Caki2 (cell line): ENCODE data around the gene ATP2A3. TPM values are rescaled to one million over a fixed set of nuclear protein-coding genes. Genes with fewer than 3 reads are reported as not detected.

Source experiments
- DNase-seq: peaks from one replicate; pipeline ENCODE4 v3.0.0-alpha.2; 2015; ENCODE audit warnings: low read depth
- in situ Hi-C: cut with HindIII; loops from 2 replicates; pipeline ENCODE4 v1.10.0; 2016; ENCODE audit warnings: low sequenced_read_pairs, low pct_unique_long_range_greater_than_20kb, mixed read lengths
- total RNA-seq: library from RNA; depleted of rRNA; stranded (reverse); fragments of >200 nt; shearing (Covaris generic); gene quantifications from 2 replicates; pipeline ENCODE4 v1.2.3, GENCODE V29; 2014; ENCODE audit warnings: low replicate concordance

Gene ATP2A3
- total RNA-seq, 1 experiment from 2014 or later: 7.7 TPM

DNA sequence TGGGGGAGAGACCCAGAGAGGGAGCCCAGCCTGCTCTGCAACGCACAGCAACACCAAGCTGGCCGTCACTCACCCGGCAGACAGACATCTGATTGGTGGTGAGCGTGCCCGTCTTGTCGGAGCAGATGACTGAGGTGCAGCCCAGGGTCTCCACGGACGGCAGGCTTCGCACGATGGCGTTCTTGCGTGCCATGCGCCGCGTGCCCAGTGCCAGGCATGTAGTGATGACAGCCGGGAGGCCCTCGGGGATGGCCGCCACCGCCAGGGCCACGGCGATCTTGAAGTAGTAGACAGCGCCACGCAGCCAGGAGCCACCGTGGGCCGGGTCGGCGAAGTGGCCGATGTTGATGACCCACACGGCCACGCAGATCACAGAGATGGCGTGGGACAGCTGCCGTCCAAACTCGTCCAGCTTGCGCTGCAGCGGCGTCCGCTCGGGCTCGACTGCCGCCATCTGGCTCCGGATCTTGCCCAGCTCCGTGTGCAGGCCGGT, 16.9 kb downstream of the ATP2A3 start:
- no peak for DNase-seq
- in situ Hi-C loops: no loop called here

DNA sequence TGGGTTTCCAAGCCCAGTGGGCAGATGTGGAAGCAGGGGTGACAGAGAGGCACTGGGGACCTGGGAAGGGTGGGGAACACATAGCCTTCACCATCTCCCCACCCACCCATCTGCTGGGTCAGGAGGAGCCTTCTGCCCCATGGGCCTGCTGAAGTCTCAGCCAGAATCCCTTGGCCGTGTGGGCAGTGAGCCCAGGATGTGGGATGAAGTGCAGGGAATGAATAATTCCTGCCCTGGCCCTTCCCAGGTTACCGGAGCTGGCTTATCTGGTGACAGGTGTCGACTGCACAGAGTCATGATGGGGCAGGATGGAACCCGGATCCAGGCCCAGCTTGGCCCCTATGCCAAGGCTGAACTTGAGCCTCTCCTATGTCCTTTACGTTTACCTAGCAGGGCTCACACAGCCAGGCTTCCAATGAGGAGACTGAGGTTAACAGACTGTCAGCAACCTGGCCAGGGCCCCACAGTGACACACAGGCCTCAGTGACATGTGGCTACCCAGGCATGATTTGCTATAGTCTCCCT, 17.5 kb downstream of the ATP2A3 start:
- no peak for DNase-seq
- in situ Hi-C loops: no loop called here

DNA sequence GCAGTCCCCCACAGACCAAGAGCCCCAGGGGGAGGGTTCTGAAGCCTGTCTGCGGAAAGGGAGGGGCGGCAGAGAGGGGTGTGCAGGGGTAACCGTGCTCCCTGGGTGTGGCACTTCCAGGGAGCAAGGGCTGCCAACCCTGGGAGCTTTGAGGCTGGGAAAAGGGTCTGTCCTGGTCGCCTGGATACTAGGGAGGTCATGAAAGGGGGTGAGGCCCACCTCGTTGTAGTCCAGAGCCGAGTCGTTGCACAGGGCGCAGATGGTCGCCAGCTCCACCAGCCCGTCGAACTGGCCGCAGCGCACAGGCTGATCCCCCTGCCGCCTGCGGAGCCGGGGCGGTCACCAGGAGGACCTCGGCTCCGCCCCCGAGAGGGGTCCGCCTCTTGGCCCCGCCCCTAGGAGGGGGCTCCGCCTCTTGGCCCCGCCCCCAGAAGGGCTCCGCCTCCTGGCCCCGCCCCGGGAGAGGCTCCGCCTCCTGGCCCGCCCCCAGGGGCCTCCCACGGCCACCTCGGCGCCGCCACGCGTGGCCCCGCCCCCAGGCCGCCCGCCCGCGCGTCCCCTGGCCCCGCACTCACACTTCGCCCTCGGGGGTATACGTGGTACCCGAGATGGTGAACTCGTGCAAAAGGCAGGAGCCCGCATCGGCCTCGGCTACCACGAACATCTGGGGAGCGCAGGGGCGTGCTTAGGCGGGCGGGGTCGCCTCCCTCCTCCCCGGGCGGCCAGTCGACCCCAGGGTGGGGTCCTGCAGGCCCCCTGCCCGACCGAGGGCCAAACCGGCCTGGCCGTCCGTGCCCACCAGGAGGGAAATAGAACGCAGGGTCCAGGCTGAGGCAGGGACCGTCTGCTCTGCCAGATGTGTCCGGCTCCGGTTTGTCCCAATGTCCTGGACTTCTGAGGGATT, 19.5 kb downstream of the ATP2A3 start:
- in situ Hi-C loops: no loop called here
- peak; percentile 12 for DNase-seq

DNA sequence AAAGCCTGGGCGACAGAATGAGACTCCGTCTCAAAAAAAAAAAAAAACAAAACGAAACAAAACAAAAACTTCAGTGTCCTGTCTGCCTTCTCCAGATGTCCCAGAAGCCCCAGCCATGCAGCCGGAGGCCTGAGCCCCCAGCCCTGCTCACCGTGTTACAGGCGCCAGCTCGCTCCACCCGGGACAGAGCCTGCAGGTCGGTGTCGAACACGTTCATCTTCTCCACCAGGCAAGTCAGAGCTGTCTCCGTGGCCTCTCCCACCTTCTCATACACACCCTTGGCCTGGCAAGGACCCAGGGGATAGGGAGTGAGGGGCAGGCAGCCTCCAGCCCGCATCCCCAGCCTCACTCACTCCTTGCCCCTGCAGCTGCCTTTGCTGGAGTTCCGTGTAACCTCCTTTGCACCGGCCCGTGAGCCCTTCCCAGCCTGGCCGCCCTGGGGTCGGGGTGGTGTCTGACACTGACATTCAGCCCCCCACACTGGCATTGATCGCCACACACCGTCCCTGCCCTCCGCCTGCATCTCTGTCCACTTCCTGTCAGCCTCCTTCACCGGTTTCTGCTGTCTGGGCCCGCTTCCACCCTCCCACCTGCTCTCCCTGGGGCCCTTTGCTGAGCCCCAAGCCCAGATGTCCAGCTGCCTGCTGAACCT, 20.9 kb downstream of the ATP2A3 start:
- in situ Hi-C loops: no loop called here
- no peak for DNase-seq

DNA sequence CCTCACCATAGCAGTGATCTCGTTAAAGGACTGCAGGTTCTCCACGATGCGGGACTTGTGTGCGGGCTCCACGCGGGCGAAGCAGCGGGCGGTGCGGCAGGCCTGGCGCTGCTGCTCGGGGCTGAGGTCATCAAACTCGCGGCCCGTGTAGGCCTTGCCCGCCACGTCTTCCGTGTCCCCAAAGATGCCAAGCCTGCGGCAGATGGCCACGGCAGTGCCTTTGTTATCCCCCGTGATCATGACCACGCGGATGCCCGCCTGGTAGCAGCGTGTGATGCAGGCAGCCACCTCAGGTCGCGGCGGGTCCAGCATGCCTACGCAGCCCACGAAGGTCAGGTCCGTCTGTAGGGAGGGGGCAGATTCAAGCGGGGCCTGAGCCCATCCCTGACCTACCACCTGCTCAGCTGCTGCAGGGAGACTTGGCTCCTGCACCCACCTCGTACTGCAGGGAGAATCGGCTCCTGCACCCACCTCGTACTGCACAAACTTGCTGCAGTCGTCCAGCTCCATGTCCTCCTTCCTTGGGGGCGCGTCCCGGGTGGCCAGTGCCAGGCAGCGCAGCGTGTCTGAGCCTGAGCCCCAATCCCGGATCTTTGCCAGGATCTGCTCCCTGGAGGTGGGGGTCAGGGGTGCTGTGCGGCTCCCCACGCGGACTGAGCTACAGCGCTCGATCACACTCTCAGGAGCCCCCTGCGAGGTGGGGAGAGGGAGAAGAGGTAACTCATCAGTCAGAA, 23.1 kb downstream of the ATP2A3 start:
- DNase-seq: no peak
- in situ Hi-C loops: no loop called here

DNA sequence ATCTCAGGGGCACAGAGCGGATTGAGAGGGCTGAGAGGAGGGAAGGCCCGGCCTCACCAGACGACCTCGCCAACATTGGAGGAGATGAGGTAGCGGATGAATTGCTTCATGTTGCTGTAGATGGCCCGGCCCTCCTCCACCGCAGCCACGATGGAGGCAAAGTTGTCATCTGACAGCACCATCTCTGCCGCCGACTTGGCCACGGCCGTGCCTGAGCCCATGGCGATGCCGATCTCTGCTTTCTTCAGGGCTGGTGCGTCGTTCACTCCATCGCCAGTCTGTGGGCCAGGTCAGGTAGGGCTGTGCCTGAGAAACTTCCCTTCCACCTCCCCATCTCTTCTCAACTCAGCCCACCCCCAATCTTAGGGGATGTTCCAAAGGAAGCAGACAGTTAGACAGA, 26.9 kb downstream of the ATP2A3 start:
- no peak for DNase-seq
- in situ Hi-C loops: no loop called here

DNA sequence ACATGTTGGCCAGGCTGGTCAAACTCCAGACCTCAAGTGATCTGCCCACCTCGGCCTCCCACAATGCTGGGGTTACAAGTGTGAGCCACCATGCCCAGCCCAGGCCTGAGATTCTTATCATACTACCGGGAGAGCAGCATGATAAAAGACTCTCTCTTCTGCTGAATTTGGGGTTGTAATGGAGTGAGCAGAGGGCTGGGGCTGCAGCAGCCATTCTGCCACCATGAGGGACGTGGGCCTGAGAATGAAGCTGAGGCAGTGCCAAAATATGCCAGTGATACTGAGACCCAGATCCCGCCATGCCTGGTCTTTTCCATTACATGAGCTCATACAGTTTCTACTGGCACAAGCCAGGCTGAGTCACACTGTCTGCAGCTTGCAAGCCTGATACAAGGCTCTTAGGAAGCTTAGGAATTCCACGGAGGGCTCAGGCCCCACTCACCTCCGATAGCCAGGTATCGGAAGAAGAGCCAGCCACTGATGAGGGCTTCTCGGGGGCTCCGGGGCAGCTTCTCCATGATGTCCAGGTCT, 28.3 kb downstream of the ATP2A3 start:
- DNase-seq: no peak
- in situ Hi-C loops: no loop called here

DNA sequence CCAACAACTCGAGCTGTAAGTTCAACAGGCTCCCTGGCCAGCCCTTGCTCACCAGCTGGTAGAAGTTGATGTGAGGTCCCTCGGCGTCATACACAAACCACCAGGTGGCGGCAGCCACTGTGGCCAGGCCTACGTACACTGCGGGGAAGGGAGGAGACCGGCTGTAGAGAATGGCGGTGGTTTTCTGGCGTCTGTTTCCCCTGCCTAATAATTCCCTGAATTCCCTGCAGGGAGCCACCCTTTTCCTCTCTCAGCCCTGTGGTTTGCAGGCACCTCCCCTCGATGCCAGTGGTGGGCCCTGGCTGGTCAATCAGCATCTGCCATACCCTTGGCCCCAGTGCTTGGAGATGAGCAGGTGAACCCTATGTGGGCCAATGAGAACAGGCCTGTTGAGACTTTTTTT, 29.1 kb downstream of the ATP2A3 start:
- in situ Hi-C loops: no loop called here
- peak; percentile 8 for DNase-seq

DNA sequence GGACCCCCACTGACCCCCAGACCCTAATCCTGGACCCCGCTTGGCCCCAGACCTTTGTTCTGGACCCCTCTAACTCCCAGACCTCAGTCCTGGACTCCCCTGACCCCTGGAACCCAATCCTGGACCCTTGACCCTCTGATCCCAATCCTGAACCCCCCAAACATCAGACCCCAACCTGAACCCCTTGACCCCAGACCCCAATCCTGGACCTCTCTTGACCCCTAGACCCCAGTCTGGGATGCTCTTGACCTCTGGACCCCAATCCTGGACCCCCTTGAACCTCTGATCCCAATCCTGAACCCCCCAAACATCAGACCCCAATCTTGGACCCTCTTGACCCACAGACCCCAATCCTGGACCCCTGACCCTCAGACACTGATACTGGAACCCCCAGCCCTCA, 34.5 kb downstream of the ATP2A3 start:
- in situ Hi-C loops: no loop called here
- DNase-seq: no peak

DNA sequence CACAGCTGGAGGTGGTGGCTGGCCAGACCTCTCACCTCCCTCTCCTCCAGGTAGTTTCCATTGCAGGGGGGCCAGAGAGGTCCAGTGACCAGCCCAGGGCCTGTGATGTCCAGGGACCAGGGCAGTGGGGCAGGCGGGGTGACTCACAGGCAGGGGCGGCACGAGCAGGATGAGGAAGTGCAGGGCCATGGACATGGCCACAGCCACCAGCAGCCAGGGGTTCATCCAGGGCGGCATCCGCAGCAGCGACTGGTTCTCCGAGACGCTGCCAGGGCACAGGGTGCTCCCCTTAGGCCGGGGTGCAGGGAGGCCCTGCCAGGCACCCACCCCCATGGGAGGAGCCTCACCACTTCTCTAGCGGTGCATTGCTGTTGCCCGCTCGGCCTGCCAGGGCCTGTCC, 35.1 kb downstream of the ATP2A3 start:
- in situ Hi-C loops: no loop called here

DNA sequence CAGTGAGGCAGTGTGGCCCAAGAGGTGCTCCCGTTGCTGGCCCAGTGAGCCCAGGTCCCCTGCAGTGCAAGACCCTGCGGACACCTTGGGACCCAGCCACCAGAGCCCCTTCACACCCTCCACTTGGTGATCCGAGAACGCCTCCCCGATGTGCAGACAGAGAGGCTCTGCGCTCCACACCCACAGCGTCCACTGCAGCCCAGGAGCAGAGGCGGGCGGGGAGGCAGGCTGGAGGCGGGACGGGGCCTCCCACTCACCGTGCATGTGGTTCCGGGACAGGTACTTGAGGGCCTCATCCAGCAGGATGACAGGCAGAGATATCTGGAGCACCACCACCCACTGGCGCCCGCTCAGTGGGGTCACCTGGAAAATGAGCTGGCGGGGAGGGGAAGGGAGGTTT, 35.8 kb downstream of the ATP2A3 start:
- in situ Hi-C loops: no loop called here
- DNase-seq: no peak

More for the DNA sequence above, 35.1 kb downstream of the ATP2A3 start:
- DNase-seq: no peak

DNA sequence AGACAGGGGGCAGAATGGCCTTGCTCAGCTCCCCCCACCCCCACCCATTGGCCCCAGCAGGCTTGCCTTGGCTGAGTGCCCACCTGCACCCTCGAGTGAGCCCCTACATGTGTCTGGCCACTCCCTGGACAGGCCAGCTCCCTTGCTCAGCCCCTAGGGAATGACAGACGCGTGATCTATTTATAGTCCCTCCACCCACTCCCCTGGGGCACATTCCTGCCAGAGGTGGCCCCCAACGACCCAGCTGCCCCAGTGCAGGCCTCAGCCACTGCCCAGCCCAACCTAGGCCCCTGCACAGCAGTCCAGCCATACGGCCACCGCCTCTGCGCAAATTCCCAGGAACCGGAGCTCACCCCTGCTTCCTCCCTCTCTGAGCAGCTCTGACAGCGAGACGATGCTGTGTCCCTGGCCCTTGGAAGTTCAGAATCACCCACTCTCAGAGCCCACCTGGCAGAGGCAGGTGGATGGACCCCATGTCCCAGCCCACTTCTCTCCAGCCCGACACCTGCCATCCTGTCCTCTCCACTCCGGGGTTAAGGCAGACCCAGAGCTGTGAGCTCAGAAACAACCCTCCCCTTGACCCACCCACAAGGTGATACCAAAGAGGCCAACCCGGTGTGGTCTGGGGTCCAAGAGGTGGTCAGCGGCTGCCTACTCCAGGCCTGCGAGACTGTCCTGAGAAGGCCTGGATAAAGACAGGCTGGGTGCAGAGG, 36.5 kb downstream of the ATP2A3 start:
- in situ Hi-C loops: no loop called here
- no peak for DNase-seq

DNA sequence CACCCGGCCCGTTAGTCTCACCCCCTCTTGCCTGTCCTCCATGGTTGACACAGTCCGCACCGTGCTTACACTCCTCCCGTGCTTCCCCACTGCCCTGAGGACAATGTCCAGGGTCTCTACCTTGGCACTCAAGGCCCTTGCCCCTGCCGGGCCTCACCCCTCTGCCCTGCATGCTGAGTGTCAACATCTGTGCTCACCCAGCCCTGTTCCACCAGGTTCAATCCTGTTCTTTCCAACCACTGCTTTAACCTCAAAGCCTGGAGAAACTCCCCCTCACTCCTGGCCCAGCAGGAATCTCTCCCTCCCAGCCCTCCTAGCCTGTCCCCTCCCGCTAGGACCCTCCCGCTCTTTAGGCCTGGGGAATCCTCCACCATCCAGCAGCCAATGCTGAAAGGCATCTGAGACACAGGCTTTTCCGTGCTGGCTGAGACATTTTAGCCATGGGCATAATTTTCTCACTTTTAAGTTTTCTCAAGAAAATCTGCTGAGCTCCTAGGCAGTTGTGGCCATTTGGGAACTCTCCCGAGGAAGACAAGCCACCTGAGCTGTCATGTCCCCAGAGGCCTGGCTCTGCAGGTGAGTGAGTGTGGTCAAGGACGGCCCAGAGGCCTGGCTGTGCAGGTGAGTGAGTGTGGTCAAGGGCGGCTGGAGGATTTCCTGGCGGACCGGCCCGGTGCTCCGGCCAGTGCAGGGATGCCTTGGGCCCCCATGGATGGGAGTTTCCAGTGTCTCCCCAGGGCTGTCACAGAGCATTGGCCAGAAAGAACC, 37.2 kb downstream of the ATP2A3 start:
- no peak for DNase-seq
- in situ Hi-C loops: no loop called here

DNA sequence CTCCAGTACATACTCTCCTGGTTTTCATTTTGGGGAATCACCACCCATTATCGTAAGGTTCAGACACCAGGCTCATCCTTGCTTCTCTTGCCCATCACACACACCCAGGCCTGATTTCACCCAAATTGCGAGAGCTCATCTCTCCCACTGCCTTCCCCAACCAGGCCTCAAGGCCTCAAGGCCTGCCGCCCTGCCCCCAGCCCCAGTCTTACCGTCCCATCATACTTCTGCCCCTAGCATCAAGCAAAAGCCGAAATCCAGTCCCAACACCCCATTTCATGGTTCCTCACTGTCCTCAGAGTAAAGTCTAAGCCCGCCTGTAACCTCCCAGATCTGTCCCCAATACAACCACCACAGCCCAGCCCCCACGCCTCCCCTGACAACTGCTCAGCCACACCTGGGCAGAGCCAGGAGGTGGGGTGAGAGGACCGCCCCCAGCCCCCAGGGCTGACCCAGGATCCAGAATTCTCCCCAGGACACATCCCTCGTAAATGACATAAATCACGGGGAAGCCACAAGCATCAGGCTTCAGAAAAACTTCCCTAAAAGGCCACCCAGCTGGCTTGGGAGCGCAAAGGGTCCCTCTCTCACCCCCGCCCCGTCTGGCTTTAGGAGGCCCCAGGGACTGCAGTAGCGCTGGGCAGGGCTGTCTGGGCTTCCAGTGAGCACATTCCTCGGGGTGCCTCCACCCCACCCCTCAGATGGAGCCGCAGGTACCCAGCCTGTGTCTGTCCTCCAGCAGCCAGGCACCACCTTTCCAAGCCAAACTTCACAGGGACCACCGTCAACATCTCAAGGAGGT, 38.4 kb downstream of the ATP2A3 start:
- in situ Hi-C loops: no loop called here
- no peak for DNase-seq

DNA sequence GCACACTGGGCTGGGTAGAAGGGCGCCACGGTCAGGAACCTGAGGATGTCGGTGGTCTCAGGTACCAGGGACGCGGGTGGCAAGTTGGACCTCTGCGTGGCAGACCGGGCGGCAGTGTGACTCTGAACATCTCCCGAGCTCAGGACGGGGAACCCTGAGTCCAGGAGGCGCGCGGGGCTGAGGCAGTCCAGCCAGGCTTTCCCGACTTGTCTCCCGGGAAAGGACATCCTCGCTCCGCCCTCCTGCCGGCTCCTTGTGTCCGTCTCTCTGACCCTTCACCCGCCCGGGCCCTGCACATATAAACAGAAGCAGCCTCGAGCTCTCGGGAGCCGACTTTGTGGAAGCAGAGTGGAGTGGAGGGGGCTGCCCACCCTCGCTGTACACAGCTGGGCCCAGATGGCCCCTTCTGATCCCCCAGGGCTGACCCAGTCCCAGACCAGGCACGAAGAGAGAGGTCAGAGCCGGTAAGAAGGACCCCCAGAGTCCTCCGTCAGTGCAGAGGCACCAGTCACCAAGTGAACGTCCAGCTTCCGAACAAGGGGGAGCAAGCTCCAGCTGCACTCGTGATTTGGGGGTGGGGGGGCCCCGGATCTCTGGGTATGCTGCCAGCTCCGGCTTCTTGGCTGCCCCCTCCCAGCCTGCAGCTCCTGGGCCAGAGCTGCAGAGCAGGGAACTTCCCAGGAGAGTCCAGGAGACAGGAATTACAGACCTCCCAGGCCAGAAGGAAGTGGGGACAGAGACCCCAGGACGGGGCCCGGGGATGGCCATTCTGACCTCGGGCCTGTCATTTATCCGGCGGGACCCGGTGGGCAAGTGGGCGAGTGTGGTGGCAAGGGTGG, 39.5 kb downstream of the ATP2A3 start:
- in situ Hi-C loops: no loop called here
- DNase-seq: no peak
